Adrenal gland (tissue), 5 donors: ENCODE measurements around the gene CRYBG1.

ENCODE experiments used
- POLR2A ChIP-seq, 2 donors: fragments of 450-650 bp; IDR thresholded peaks; one replicate each; pipeline ENCODE4 v1.6.1; 2017; ENCODE audit warnings: antibody characterized with exemption in 2 of 2, mild to moderate bottlenecking in 2 of 2, moderate library complexity in 1 of 2
- TF ChIP-seq, protein P1 (sequence below), 6 experiments: fragments of 450-650 bp in 4 of 6; fragments of 200-600 bp in 2 of 6; sonication (generic) in 1 of 6; IDR thresholded peaks; 1 replicate in 5 of 6; 2 replicates in 1 of 6; pipeline versions ENCODE4 v1.5.1 to v1.8.0; 2016 to 2021; ENCODE audit warnings: antibody characterized with exemption in 6 of 6, mild to moderate bottlenecking in 2 of 6, moderate library complexity in 1 of 6
- donor health status: DM: no; HTN: no; CAD: no.

DNA sequence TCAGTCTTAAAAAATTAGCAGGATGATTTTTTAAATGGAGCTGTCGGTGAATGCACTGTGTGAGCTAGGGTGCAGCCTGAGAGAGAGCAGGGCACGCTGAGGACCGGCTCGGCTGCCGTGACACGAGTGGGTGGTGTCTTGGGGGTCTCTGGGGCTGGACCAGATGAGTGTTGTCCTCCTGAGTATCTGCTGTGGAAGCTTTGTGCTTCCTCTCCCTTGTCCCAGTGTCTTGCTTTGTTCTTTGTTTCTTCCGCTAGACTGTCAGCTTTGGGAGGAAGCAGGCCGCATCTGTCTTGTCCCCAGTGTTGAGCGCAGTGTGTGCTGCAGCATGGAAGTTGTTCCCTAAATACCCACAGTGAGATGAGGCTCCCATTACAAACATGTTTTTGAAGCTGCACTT is 179.4 kb downstream of the CRYBG1 start:
- TF ChIP-seq, protein P1, sequence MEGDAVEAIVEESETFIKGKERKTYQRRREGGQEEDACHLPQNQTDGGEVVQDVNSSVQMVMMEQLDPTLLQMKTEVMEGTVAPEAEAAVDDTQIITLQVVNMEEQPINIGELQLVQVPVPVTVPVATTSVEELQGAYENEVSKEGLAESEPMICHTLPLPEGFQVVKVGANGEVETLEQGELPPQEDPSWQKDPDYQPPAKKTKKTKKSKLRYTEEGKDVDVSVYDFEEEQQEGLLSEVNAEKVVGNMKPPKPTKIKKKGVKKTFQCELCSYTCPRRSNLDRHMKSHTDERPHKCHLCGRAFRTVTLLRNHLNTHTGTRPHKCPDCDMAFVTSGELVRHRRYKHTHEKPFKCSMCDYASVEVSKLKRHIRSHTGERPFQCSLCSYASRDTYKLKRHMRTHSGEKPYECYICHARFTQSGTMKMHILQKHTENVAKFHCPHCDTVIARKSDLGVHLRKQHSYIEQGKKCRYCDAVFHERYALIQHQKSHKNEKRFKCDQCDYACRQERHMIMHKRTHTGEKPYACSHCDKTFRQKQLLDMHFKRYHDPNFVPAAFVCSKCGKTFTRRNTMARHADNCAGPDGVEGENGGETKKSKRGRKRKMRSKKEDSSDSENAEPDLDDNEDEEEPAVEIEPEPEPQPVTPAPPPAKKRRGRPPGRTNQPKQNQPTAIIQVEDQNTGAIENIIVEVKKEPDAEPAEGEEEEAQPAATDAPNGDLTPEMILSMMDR (IDR thresholded peaks at IDR 0.05) = no peak
- TF ChIP-seq POLR2A (IDR thresholded peaks at IDR 0.05) = no peak
